ENCODE measurements around the gene CRYBB1.

DNA sequence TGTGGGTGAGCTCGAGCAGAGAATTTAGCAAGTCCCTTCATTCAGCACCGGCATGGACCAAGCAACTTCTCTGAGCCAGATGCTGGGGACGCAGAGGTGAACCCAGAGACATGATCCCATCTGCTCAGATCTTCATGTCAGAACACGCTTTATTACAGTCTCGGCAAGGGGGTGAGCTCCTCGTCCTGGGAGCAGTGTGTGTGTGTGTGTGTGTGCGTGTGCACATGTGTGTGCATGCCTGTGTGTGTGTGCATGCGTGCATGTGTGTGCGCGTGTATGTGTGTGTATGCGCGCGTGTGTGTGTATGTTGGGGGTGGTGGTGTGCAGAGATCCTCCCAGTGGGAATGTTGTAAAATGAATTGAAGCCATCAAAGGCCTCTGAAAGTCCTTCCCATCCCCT, 49.3 kb upstream of the CRYBB1 start:
- TF ChIP-seq CTCF (IDR thresholded peaks at IDR 0.05), result no peak
- no peak for TF ChIP-seq POLR2AphosphoS5 (IDR thresholded peaks at IDR 0.05)
- TF ChIP-seq POLR2A (IDR thresholded peaks at IDR 0.05), result no peak
- TF ChIP-seq EP300 (IDR thresholded peaks at IDR 0.05; ENCODE audit: low read depth), result no peak

All from transverse colon (tissue), 4 donors.